Amniotic epithelial cell (primary cell): ENCODE data around the gene ATP6V1A.
A peak's percentile ranks its signal among the peaks of the same experiment; 100 is the strongest.

Experiments
- DNase-seq: peaks from one replicate; pipeline ENCODE4 v3.0.0-alpha.2; 2010; ENCODE audit warnings: low read depth

ATP6V1A gene

DNA sequence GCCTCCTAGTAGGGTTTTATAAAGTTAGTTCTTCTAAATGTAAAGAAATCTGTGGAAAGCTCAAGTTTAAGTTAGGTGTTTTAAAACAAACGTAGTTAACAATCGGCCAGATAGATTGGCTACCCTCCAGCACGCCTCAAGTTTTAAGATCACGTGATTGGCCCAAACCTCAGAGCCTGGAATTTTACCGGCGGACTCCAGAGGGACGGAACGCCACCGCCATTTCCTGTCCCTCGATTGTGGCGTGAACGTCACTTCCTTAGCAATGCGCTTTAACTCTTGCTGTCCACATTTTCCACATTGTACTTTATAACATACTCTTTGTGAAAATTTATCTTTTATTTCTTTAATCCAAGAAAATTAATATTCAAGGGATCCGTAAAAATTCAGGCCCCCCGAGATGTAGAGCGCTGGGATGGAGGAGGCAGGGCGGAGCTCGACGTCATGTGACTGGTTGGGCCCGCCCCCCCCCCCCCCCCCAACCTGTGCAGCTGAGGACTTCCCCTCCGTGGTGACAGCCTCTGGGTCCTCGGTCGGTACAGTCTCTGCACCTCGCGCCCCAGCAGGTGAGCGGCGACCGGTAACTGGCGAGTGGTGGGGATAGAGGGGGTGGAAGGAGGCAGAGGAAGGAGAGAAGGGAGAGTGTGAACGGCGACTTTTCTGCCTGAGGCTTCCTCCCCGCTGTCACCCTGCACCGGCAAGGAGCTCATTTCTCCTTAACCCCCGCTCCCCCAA is at the start of gene ATP6V1A:
ATP6V1A (plus strand) TSS at position 488 of the 735 bp plus-strand sequence. CDS start 31,719 bp downstream, outside the sequence.
- DNase-seq, result peak; percentile 88

- DNase-seq, result no peak
These were observed 49.2 kb upstream of the ATP6V1A start for GRCh38 chr3:113697500-113698090.

DNA sequence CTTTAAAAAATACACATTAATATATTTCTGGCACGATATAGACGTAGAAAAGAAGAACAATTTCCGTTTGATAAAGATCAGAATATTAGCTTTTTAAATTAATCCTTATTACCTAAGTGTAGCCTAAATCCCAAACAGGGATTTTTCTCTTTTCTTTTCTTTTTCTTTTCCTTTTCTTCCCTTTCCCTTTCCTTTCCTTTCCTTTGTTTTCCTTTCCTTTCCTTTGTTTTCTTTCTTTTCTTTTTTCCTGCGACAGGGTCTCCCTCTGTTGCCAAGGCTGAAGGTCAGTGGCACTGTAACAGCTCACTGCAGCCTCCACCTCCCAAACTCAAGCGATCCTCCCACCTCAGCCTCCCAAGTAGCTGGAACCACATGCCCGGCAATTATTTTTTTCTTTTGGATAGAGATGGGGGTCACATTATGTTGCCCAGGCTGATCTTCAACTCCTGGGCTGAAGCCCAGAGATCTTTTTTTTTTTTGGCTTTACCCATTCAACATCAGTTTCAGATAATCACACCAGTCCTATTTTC is 48.6 kb upstream of the ATP6V1A start:
- DNase-seq, result no peak

GRCh38 chr3:113698956-113699355 is 47.9 kb upstream of the ATP6V1A start:
- DNase-seq, result no peak

- DNase-seq, result no peak
These were observed 39.0 kb upstream of the ATP6V1A start for GRCh38 chr3:113707835-113708234.

DNA sequence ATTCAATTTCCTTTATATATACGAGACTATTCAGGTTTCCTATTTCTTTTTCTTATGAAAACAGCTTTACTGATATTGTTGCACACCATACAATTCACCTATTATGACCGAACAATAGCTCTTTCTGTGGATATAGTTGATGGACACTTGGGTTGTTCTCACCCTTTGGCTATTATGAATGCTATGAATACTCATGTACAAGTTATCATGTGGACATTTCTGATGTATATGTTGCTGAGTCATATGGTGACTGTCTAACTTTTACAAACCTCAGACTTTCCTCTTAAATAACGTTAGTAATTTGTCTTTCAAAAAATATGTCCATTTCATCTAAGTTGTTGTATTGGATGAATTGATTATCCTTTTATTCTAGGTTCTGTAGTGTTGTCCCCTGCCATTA is 34.7 kb upstream of the ATP6V1A start:
- DNase-seq, result no peak

DNA sequence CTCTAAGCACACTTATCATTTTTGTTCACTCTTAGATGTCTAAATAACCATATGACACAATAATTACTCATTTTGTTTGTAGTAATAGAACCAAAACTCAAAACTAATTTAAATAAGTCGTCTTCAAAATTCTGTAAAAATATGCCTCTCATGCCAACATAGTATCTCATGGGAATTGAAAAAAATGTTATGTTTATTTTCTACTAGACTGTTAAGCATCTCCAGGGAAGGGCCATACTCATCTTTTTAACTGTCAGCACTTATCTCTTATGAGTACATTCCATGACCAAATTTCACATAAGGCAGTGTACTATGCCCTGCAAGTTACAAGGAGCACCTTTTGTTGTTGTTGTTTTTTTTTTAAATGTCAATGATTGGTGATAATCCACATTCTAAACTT is 32.1 kb upstream of the ATP6V1A start:
- DNase-seq, result no peak

DNA sequence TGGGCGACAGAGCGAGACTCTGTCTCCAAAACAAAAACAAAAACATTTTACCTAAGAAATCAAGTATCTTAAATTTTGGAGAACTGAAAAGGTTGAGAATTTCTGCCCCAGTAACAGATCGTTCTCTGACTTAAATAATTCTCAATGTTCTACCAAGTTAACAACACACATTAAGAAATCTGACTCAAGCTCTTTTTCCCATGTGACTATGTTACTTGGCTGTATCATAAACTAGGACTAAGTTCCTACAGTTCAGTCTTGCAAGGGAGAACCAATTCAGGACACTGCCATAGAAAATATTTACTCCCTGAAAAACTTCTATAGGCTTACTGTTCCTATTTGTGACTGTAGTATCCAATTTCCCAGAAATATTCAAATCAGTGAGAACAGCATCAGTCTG is 29.5 kb upstream of the ATP6V1A start:
- no peak for DNase-seq

DNA sequence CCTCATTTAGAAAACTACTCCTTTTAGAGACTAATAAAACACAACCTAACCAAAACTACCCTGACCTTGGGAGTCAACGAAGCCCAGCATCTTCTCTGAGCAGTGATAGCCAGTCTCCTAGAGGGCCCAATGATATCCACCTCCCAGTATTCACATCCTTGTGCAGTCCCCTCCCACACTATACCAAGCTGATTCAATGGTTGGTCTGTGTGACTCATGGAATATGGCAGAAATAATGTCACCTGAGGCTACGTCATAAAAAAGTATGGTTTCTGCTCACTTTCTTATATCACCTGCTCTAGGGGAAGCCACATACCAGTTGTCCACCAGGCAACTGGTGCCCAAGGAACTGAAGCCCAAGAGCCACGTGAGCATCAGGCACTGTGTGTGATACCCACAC is 29.0 kb upstream of the ATP6V1A start:
- no peak for DNase-seq

DNA sequence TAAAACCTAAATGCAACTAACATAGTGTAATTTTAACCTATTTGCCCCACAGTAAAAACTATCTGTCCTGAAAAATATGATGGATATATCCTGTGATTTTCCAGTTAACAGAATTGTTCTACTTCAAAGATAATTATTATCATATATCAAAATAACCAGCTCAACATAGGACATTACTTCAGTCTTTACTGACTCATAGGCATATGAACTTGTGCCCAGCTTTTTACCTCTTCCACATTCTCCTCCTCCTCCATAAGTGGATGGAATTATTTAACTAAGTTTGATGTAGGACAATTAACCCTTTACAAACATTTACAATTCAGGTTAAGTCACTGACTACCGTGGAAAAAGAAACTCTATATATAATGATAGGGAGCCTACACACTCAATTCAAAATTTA is 27.5 kb upstream of the ATP6V1A start:
- peak; percentile 46 for DNase-seq

- DNase-seq, result no peak
These were observed 27.1 kb upstream of the ATP6V1A start for GRCh38 chr3:113719758-113720157.

GRCh38 chr3:113721636-113722035 is 25.2 kb upstream of the ATP6V1A start:
- DNase-seq, result no peak

GRCh38 chr3:113728661-113729060 is 18.2 kb upstream of the ATP6V1A start:
- DNase-seq, result no peak

DNA sequence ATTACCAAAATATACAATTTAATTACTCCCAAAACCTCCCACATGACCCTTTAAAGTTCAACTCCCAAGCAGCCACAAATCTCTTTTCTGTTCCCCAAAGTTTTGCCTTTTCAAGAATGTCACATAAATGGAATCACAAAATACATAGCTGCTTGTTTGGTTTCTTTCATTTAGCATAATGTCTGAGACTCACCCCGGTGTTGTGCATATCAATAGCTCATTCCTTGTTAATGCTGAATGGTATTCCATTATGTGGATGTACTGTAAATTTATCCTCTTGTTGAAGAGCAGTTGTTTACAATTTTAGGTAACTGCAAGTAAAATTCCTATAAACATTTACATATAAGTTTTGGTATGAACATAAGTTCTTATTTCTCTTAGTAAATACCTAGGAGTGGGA is 16.3 kb upstream of the ATP6V1A start:
- DNase-seq, result no peak

DNA sequence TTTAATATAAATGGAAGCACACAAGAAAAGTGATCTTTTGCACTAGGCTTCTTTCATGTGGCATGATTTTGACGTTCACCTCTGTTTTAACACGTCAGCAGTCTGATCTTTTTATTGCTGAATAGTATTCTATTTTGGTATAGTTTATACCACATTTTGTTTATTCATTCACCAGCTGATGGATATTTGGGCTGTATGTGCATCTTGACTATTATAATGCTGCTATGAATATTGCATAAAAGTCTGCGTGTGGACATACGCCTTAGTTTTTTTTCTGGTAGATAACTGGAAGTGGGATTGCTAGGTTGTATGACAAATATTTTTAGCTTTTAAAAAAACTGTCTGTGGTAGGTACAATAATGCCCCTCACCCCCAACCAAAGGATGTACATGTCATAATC is 15.1 kb upstream of the ATP6V1A start:
- no peak for DNase-seq

- DNase-seq, result peak; percentile 61
These were observed 10.2 kb upstream of the ATP6V1A start for GRCh38 chr3:113736548-113737089.

- DNase-seq, result no peak
These were observed 5.7 kb upstream of the ATP6V1A start for GRCh38 chr3:113741086-113741485.

DNA sequence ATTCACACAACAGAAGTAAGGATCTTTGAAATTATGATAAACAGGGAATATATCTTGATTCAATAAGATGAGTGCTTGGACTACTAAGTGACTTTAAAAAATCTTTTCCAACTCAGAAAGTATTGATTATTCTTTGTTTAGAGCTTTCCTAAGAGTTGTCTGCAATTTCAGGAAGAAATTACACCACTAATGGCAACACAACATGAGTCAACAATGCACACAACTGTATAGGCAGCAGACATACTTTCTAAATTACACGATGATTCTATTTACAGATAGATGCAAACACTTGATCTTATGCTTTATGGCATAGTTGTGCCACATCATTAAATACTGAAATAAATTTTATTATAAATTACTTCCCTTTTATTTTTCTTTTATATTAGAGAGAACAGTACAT is 5.2 kb upstream of the ATP6V1A start:
- DNase-seq, result no peak

GRCh38 chr3:113743006-113743630 is 3.7 kb upstream of the ATP6V1A start:
- DNase-seq, result no peak

GRCh38 chr3:113744941-113745755 is 1.7 kb upstream of the ATP6V1A start:
- peak; percentile 85 for DNase-seq

- peak; percentile 96 for DNase-seq
These were observed 883 bp upstream of the ATP6V1A start, which contains the start of gene NAA50 for GRCh38 chr3:113745756-113746547. Gene NAA50 (minus strand): TSS chr3:113746249. CDS start chr3:113745949, 300 bp downstream.
